Activated CD8-positive, alpha-beta memory T cell treated with anti-CD3 and anti-CD28 coated beads, Interleukin-2, amount 50 U/mL, for 24 hours (primary cell): ENCODE results near the gene GSTO1.
"Not testable (repeated sequence)": the region's sequence is repeated elsewhere in the genome, so short reads cannot be mapped to it uniquely, and the experiment has no call there.

Source experiments
- DNase-seq: peaks from one replicate; pipeline ENCODE4 v3.0.0-alpha.2; 2020; ENCODE audit errors: extremely low read depth

The GSTO1 gene

GRCh38 chr10:104254493-104255310 is at the start of gene GSTO1:
GSTO1 (plus strand) TSS chr10:104254892; CDS start chr10:104254929, 37 bp downstream.
- no peak for DNase-seq

GRCh38 chr10:104208730-104209129 is 46.0 kb upstream of the GSTO1 start:
- DNase-seq: no peak

- DNase-seq: no peak
Observed at GRCh38 chr10:104209575-104210198, 45.0 kb upstream of the GSTO1 start.

GRCh38 chr10:104216631-104217030 is 38.1 kb upstream of the GSTO1 start:
- no peak for DNase-seq

GRCh38 chr10:104218751-104219150 is 35.9 kb upstream of the GSTO1 start:
- no peak for DNase-seq

- DNase-seq: no peak
Observed at GRCh38 chr10:104220522-104220921, 34.2 kb upstream of the GSTO1 start.

- no peak for DNase-seq
Observed at GRCh38 chr10:104223304-104223703, 31.4 kb upstream of the GSTO1 start.

- no peak for DNase-seq
Observed at GRCh38 chr10:104230490-104230889, 24.2 kb upstream of the GSTO1 start.

- DNase-seq: peak; percentile 98
Observed at GRCh38 chr10:104231784-104232612, 22.7 kb upstream of the GSTO1 start, which contains the start of gene CFAP43. CFAP43 (minus strand) TSS chr10:104232364; CDS start chr10:104232246, 118 bp downstream.

- no peak for DNase-seq
Observed at GRCh38 chr10:104232613-104233102, 22.0 kb upstream of the GSTO1 start.

- DNase-seq: no peak
Observed at GRCh38 chr10:104233817-104234216, 20.9 kb upstream of the GSTO1 start.

GRCh38 chr10:104234934-104235333 is 19.8 kb upstream of the GSTO1 start:
- DNase-seq: no peak

GRCh38 chr10:104235801-104236200 is 18.9 kb upstream of the GSTO1 start:
- no peak for DNase-seq

- no peak for DNase-seq
Observed at GRCh38 chr10:104240078-104240477, 14.6 kb upstream of the GSTO1 start.

- no peak for DNase-seq
Observed at GRCh38 chr10:104242545-104242944, 12.1 kb upstream of the GSTO1 start.

GRCh38 chr10:104243009-104243408 is 11.7 kb upstream of the GSTO1 start:
- DNase-seq: not testable (repeated sequence)

GRCh38 chr10:104243512-104243911 is 11.2 kb upstream of the GSTO1 start:
- DNase-seq: no peak

GRCh38 chr10:104245066-104245632 is 9.5 kb upstream of the GSTO1 start:
- DNase-seq: no peak

- DNase-seq: no peak
Observed at GRCh38 chr10:104246976-104247375, 7.7 kb upstream of the GSTO1 start.

GRCh38 chr10:104247513-104248146 is 7.1 kb upstream of the GSTO1 start:
- no peak for DNase-seq

GRCh38 chr10:104248931-104249330 is 5.8 kb upstream of the GSTO1 start:
- not testable (repeated sequence) for DNase-seq
